ENCODE data around the gene NPFFR2. TPM values are rescaled to one million over a fixed set of nuclear protein-coding genes. Genes with fewer than 3 reads are reported as not detected.
"Not testable (repeated sequence)": the region's sequence is repeated elsewhere in the genome, so short reads cannot be mapped to it uniquely, and the experiment has no call there.

The NPFFR2 gene
- polyA plus RNA-seq, 3 donors, result not detected

- Mint-ChIP-seq H3K36me3 (no peaks in the 10 kb centered on the region), H3K9me3 (peaks cover 0 to 3% (median 0%) of the 10 kb centered on the region in 7 donors), H3K27me3 (ENCODE audit: low read depth in 3 of 3) (no peaks in the 10 kb centered on the region), H3K4me1 (no peaks in the 10 kb centered on the region), H3K4me3 (no peak overlapping the region), H3K27ac (no peak overlapping the region)
- H4K20me1 ChIP-seq (ENCODE audit: insufficient read depth, low read length), result no peaks in the 10 kb centered on the region
- no peak overlapping the region for H3K4me2 ChIP-seq (replicated peaks; ENCODE audit: extremely low read depth, low read length, poor library complexity, severe bottlenecking)
- DNase-seq, result no peak
- H2AFZ ChIP-seq (ENCODE audit: insufficient read depth, low read depth, low read length, poor library complexity, severe bottlenecking), result no peak overlapping the region
- no peak overlapping the region for H3K27ac ChIP-seq (ENCODE audit: low read depth in 1 of 2, low read length in 2 of 2)
- no CpG with 5 or more reads among the region's 2 CpGs for WGBS (ENCODE audit: insufficient coverage)
- TF ChIP-seq CTCF (IDR thresholded peaks at IDR 0.05), result no peak
- intact Hi-C loops (cut with micrococcal nuclease), result no loop called here
- H3K79me2 ChIP-seq (ENCODE audit: insufficient read depth, low read length), result no peaks in the 10 kb centered on the region
- H3K9ac ChIP-seq (ENCODE audit: insufficient read depth, low read length, poor library complexity, severe bottlenecking), result no peak overlapping the region
- no peaks in the 10 kb centered on the region for H3K9me3 ChIP-seq (replicated peaks in 1 of 2; ENCODE audit: control insufficient read depth in 1 of 2, insufficient read depth in 1 of 2, low read length in 2 of 2)
- H3K4me3 ChIP-seq (replicated peaks in 1 of 3; ENCODE audit: low read depth in 2 of 3, low read length in 3 of 3), result no peak overlapping the region
- H3K36me3 ChIP-seq (replicated peaks in 1 of 2; ENCODE audit: control insufficient read depth in 1 of 2, insufficient read depth in 2 of 2, low read length in 2 of 2), result no peaks in the 10 kb centered on the region
- no peaks in the 10 kb centered on the region for H3K27me3 ChIP-seq (ENCODE audit: control insufficient read depth in 2 of 2, insufficient read depth in 2 of 2, low read length in 2 of 2)
- no peaks in the 10 kb centered on the region for H3K4me1 ChIP-seq (ENCODE audit: control insufficient read depth in 1 of 2, insufficient read depth in 2 of 2, low read length in 2 of 2)
Observed at GRCh38 chr4:72077346-72077745, 45.5 kb downstream of the NPFFR2 start.

GRCh38 chr4:72084587-72085011 is 52.8 kb downstream of the NPFFR2 start:
- H3K36me3 ChIP-seq (replicated peaks in 1 of 2; ENCODE audit: control insufficient read depth in 1 of 2, insufficient read depth in 2 of 2, low read length in 2 of 2), result no peaks in the 10 kb centered on the region
- H3K36me3 Mint-ChIP-seq, result no peaks in the 10 kb centered on the region
- no peaks in the 10 kb centered on the region for H3K79me2 ChIP-seq (ENCODE audit: insufficient read depth, low read length)
- H3K4me1 ChIP-seq (ENCODE audit: control insufficient read depth in 1 of 2, insufficient read depth in 2 of 2, low read length in 2 of 2), result no peaks in the 10 kb centered on the region
- no peak for DNase-seq
- H3K9ac ChIP-seq (ENCODE audit: insufficient read depth, low read length, poor library complexity, severe bottlenecking), result no peak overlapping the region
- no peaks in the 10 kb centered on the region for H3K4me1 Mint-ChIP-seq
- no peak overlapping the region for H2AFZ ChIP-seq (ENCODE audit: insufficient read depth, low read depth, low read length, poor library complexity, severe bottlenecking)
- 33% methylated on average over 2 of the region's 3 CpGs for WGBS (ENCODE audit: insufficient coverage)
- no peak overlapping the region for H3K27ac ChIP-seq (ENCODE audit: low read depth in 1 of 2, low read length in 2 of 2)
- H3K9me3 ChIP-seq (replicated peaks in 1 of 2; ENCODE audit: control insufficient read depth in 1 of 2, insufficient read depth in 1 of 2, low read length in 2 of 2), result no peaks in the 10 kb centered on the region
- H4K20me1 ChIP-seq (ENCODE audit: insufficient read depth, low read length), result no peaks in the 10 kb centered on the region
- intact Hi-C loops (cut with micrococcal nuclease), result no loop called here
- no peak overlapping the region for H3K4me3 Mint-ChIP-seq
- no peak overlapping the region for H3K4me2 ChIP-seq (replicated peaks; ENCODE audit: extremely low read depth, low read length, poor library complexity, severe bottlenecking)
- TF ChIP-seq CTCF (IDR thresholded peaks at IDR 0.05), result no peak
- H3K27ac Mint-ChIP-seq, result no peak overlapping the region
- no peak overlapping the region for H3K4me3 ChIP-seq (replicated peaks in 1 of 3; ENCODE audit: low read depth in 2 of 3, low read length in 3 of 3)
- peaks cover 0 to 5% (median under 1%) of the 10 kb centered on the region in 7 donors for H3K9me3 Mint-ChIP-seq
- H3K27me3 ChIP-seq (ENCODE audit: control insufficient read depth in 2 of 2, insufficient read depth in 2 of 2, low read length in 2 of 2), result no peaks in the 10 kb centered on the region
- H3K27me3 Mint-ChIP-seq (ENCODE audit: low read depth in 3 of 3), result no peaks in the 10 kb centered on the region

GRCh38 chr4:72090606-72091005 is 58.8 kb downstream of the NPFFR2 start:
- H3K4me1 Mint-ChIP-seq; H3K4me3 Mint-ChIP-seq; H3K27me3 ChIP-seq (ENCODE audit: control insufficient read depth in 2 of 2, insufficient read depth in 2 of 2, low read length in 2 of 2); H3K36me3 Mint-ChIP-seq; H3K27me3 Mint-ChIP-seq (ENCODE audit: low read depth in 3 of 3); H3K79me2 ChIP-seq (ENCODE audit: insufficient read depth, low read length); H3K36me3 ChIP-seq (replicated peaks in 1 of 2; ENCODE audit: control insufficient read depth in 1 of 2, insufficient read depth in 2 of 2, low read length in 2 of 2); H3K27ac Mint-ChIP-seq; H3K4me2 ChIP-seq (replicated peaks; ENCODE audit: extremely low read depth, low read length, poor library complexity, severe bottlenecking); H3K4me3 ChIP-seq (replicated peaks in 1 of 3; ENCODE audit: low read depth in 2 of 3, low read length in 3 of 3); intact Hi-C loops (cut with micrococcal nuclease); DNase-seq; H3K4me1 ChIP-seq (ENCODE audit: control insufficient read depth in 1 of 2, insufficient read depth in 2 of 2, low read length in 2 of 2); H2AFZ ChIP-seq (ENCODE audit: insufficient read depth, low read depth, low read length, poor library complexity, severe bottlenecking); H3K27ac ChIP-seq (ENCODE audit: low read depth in 1 of 2, low read length in 2 of 2); H3K9ac ChIP-seq (ENCODE audit: insufficient read depth, low read length, poor library complexity, severe bottlenecking); H3K9me3 ChIP-seq (replicated peaks in 1 of 2; ENCODE audit: control insufficient read depth in 1 of 2, insufficient read depth in 1 of 2, low read length in 2 of 2); H3K9me3 Mint-ChIP-seq; H4K20me1 ChIP-seq (ENCODE audit: insufficient read depth, low read length): not testable (repeated sequence)
- no CpG with 5 or more reads among the region's 2 CpGs for WGBS (ENCODE audit: insufficient coverage)

Measured in CD14-positive monocyte (primary cell).